HepG2 (cell line): ENCODE results near the gene TP73. TPM values are rescaled to one million over a fixed set of nuclear protein-coding genes. Genes with fewer than 3 reads are reported as not detected.

ENCODE experiments used
- KMT2B ChIP-seq: IDR thresholded peaks from 2 replicates; pipeline ENCODE4 v1.6.1; 2016; ENCODE audit warnings: missing genetic modification reagents, missing compliant biosample characterization
- LBX2 ChIP-seq: sonication (generic); formaldehyde crosslinking; IDR thresholded peaks from 2 replicates; pipeline ENCODE4 v1.5.0; 2020; ENCODE audit warnings: missing genetic modification reagents, mild to moderate bottlenecking, borderline replicate concordance
- NAIF1 ChIP-seq: sonication (generic); formaldehyde crosslinking; IDR thresholded peaks from 2 replicates; pipeline ENCODE4 v1.5.0; 2020; ENCODE audit warnings: mild to moderate bottlenecking, missing genetic modification reagents, borderline replicate concordance
- RAD21 ChIP-seq: fragments of 450-650 bp; formaldehyde crosslinking; IDR thresholded peaks from 2 replicates; pipeline ENCODE4 v1.5.0; 2020; ENCODE audit warnings: mild to moderate bottlenecking
- SP5 ChIP-seq: IDR thresholded peaks from 2 replicates; pipeline ENCODE4 v1.6.1; 2016; ENCODE audit warnings: low read depth, borderline replicate concordance
- ZBTB40 ChIP-seq, 2 experiments: fragments of 450-650 bp in 1 of 2; sonication (generic) in 1 of 2; formaldehyde crosslinking in 1 of 2; IDR thresholded peaks; 2 replicates each; pipeline versions ENCODE4 v1.6.1 to v1.8.0; 2016 to 2022; ENCODE audit warnings: antibody characterized with exemption in 1 of 2, mild to moderate bottlenecking in 1 of 2, missing genetic modification reagents in 1 of 2
- ZEB1 ChIP-seq: IDR thresholded peaks from 2 replicates; pipeline ENCODE4 v1.6.1; 2012; ENCODE audit warnings: mild to moderate bottlenecking, low read depth, inconsistent platforms; ENCODE audit not compliant: insufficient replicate concordance
- ZNF10 ChIP-seq: sonication (generic); formaldehyde crosslinking; IDR thresholded peaks from 2 replicates; pipeline ENCODE4 v1.4.0; 2020; ENCODE audit warnings: mild to moderate bottlenecking, low read depth, missing genetic modification reagents, borderline replicate concordance
- ZNF256 ChIP-seq: sonication (generic); formaldehyde crosslinking; conservative IDR thresholded peaks from 2 replicates; pipeline ENCODE4 v1.4.0; 2020; ENCODE audit warnings: missing genetic modification reagents
- ZNF282 ChIP-seq: fragments of 450-650 bp; IDR thresholded peaks from 2 replicates; pipeline ENCODE4 v1.6.1; 2018; ENCODE audit not compliant: partially characterized antibody
- ZNF3 ChIP-seq: IDR thresholded peaks from 2 replicates; pipeline ENCODE4 v1.7.0; 2017; ENCODE audit warnings: inconsistent platforms
- ZNF362 ChIP-seq: sonication (generic); formaldehyde crosslinking; IDR thresholded peaks from 2 replicates; pipeline ENCODE4 v1.4.0; 2020; ENCODE audit warnings: missing genetic modification reagents, mild to moderate bottlenecking, borderline replicate concordance
- ZNF468 ChIP-seq: sonication (generic); formaldehyde crosslinking; IDR thresholded peaks from 2 replicates; pipeline ENCODE4 v1.8.0; 2022; ENCODE audit warnings: mild to moderate bottlenecking, moderate library complexity, missing genetic modification reagents
- polyA plus RNA-seq, 8 experiments: library from polyadenylated mRNA; depleted of rRNA in 3 of 8; stranded (reverse) in 7 of 8; unstranded in 1 of 8; fragments of >200 nt; fragmentation: Illumina TruSeq in 4 of 8; extraction: Trizol in 4 of 8; gene quantifications; 2 replicates each; pipeline versions ENCODE4 v1.2.1 to v1.2.3, GENCODE V29; 2011 to 2016; ENCODE audit warnings: low read depth in 4 of 8, missing spikeins in 1 of 8, mixed read lengths in 1 of 8; ENCODE audit not compliant: insufficient read depth in 1 of 8
- total RNA-seq, 5 experiments: library from RNA; depleted of rRNA; stranded (reverse); fragments of >200 nt; fragmentation: Illumina TruSeq; extraction: Trizol; gene quantifications; 2 replicates each; pipeline ENCODE4 v1.2.3, GENCODE V29; 2016; ENCODE audit warnings: low read depth in 1 of 5

The TP73 gene
- total and polyA plus RNA-seq, 2 of the 13 experiments (the other 11 are each of a cell fraction or from before 2014, with no cell fraction given), result 0.49 to 1.1 TPM

GRCh38 chr1:3717715-3718601 is 65.6 kb downstream of the TP73 start (continued):
- TF ChIP-seq ZBTB40 (IDR thresholded peaks at IDR 0.05) (no peak), ZBTB40 (CRISPR knock-in tag; IDR thresholded peaks at IDR 0.05) (peak; percentile 22; the same call in 1 of the 2 replicates), ZEB1 (no peak), KMT2B (CRISPR knock-in tag) (0 out of 2 replicates have a peak, but pooled peaks have one; percentile 32), ZNF256 (CRISPR knock-in tag) (no peak), ZNF10 (CRISPR knock-in tag) (no peak), LBX2 (CRISPR knock-in tag) (no peak), RAD21 (CRISPR knock-in tag) (no peak), ZNF3 (no peak), ZNF362 (CRISPR knock-in tag) (no peak), ZNF282 (no peak), ZNF468 (CRISPR knock-in tag) (no peak), SP5 (peak; percentile 63), NAIF1 (CRISPR knock-in tag) (no peak)
